Effector CD8-positive, alpha-beta T cell (primary cell): ENCODE results near the gene EMX1.

Source experiments
- DNase-seq: peaks from one replicate; lab custom pipeline; 2025; lab: John Stamatoyannopoulos, UW

EMX1 gene

DNA sequence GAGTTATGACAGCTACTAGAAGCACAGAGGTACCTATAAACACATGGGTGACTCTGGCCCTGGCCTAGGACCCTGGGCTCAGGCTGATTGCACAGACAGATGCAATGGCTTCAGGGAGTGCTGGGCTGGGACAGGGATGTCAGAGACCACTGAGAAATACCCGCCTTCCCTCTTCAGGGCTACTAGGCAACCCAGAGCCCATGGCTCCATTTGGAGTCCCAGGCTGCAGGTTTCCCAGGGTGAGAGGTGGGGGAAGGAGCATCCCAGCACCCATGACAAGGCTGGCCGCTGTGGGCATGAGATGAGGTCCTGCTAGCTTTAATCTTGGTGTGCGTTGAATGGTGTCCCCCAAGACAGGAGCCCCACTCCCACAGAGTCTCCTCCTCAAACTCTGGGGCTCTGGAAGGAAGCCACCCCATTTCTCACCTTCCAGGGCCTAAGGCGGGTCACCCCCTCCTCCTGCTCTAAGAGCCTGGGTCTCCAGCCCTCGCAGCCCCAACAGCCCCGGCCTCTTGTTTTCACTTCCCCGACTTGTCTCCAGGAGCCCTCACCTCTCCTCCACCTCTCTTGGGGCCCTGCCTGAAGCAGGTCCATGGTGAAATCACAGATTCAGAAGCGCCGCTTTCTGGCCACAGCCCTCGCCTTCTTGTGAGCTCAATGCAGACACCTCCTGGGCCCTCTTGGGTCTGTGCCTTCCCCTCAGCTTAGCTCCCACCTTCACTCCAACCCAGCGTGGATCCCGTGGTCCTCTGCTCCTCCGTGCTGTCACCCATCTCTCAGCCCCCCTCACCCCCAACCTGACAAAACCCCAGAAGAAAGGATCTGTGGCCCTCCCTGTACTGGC lies 41.4 kb downstream of the EMX1 start:
- no peak for DNase-seq

GRCh38 chr2:72959554-72959953 lies 42.2 kb downstream of the EMX1 start:
- DNase-seq: no peak

GRCh38 chr2:72959995-72960981 lies 43.0 kb downstream of the EMX1 start:
- DNase-seq: no peak

GRCh38 chr2:72961036-72961720 lies 43.9 kb downstream of the EMX1 start:
- no peak for DNase-seq

GRCh38 chr2:72961853-72962468 lies 44.6 kb downstream of the EMX1 start:
- no peak for DNase-seq

DNA sequence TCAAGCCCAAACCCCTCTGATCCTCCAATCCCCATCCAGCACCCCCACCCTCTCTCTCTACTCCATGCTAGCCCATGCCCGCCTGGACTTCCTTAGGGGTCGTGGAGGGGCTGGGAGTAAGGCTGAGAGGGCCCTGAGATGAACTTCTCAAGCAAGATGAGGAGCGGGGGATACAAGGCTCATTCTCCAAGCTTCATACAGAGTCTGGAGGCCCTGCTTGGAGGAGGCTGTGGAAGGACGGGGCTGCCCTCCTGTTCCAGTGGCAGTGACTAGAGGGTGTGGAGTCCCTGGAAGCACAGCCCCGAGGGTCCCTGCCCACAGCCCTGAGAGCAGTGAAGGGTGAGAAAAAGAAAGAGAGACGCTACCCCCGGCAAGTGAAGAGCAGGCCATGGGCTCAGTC lies 45.6 kb downstream of the EMX1 start:
- DNase-seq: no peak

GRCh38 chr2:72963423-72964145 lies 46.3 kb downstream of the EMX1 start:
- no peak for DNase-seq

DNA sequence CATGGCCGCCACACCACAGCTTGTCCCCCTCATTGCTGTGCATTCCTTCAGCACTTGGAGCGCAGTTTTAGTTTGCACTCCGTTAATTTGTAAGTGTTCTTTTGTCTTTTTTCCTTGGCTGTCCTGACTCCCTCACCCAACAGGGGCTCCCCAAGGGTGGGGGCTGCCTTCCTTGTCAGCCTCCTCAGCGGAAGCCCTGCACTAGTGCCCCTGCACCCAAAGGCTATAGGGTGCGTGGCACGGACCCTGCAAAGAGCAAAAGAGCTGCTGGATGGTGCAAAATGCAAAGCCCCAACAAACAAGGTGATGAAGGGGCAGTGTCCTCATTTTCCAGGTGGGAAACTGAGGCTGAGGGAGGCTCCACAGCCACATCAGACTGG lies 46.8 kb downstream of the EMX1 start:
- no peak for DNase-seq

- no peak for DNase-seq
Measured at GRCh38 chr2:72965016-72965415, 47.7 kb downstream of the EMX1 start.

DNA sequence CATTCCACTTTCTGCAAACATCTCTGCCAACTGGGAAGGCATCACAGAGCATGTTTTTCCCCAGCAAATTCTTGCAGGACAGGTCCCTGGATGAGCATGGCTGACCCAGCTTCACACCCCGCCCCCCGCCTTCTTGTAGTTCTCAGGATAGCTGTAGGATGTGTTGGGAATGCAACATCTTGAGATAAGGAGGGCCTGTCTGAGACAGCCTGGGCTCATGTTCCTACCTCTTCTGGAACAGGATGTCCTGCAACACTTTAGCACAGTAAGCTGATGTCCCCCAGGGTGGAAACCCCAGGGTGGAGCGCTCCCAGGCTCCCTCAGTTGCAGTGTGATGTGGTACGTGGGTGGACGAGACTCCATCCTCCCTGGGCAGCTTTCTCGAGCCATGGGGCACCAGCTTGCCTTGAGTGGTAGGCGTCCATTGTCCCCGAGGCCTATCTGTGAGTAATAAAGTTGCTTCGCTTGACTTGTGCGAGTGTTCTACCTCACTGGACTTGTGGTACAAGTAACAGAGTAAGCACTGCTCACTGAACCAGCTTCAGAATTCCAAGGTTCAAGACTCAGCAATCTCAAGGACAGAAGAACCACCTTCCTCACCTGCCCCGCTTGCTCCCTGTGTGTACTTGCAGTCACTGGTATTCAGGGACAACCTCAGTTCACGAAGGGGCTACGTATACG lies 48.6 kb downstream of the EMX1 start:
- no peak for DNase-seq

- DNase-seq: no peak
Measured at GRCh38 chr2:72968286-72968685, 51.0 kb downstream of the EMX1 start.

DNA sequence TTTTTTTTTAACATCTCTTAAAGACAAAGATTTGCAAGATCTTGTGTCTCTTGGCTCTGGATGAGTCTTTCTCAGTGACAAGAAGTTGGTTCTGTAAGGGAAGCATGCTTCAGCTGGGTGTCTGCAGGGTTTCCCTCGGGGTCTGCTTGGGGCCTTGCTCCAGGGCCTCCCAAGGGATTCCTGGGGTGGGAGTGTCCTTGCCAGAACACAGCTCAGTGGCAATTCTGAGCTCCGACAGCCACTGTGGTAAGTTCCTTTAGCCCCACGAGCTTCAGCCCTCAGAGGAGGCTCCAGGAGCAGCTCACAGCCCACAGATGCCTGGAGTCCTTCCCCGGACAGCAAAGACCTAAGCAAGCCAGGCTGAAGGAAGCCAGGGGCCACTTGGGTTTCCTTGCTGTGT lies 52.4 kb downstream of the EMX1 start:
- DNase-seq: no peak

DNA sequence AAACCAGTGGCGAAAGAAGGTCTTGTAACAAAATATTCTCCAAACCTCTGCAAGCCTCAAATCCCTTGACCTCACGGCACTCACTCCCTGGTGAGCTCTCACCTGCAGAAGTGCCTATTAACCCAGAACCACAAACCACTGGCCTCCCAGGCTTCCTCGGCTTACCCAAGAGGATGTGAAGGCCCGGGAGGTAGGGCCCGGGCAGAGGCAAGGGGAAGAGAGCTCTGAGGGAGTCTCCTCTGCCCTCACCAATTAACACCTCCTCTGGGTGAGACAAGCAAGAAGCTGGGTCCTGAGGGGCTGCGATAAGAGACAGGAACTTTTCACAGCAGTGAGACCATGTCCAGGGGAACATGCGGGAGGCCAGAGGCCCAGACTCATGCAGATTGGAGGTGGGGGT lies 53.7 kb downstream of the EMX1 start:
- DNase-seq: no peak

GRCh38 chr2:72972352-72973136 lies 55.2 kb downstream of the EMX1 start:
- DNase-seq: no peak

GRCh38 chr2:72973137-72973535 lies 55.8 kb downstream of the EMX1 start:
- DNase-seq: no peak

- no peak for DNase-seq
Measured at GRCh38 chr2:72973566-72974435, 56.5 kb downstream of the EMX1 start.

DNA sequence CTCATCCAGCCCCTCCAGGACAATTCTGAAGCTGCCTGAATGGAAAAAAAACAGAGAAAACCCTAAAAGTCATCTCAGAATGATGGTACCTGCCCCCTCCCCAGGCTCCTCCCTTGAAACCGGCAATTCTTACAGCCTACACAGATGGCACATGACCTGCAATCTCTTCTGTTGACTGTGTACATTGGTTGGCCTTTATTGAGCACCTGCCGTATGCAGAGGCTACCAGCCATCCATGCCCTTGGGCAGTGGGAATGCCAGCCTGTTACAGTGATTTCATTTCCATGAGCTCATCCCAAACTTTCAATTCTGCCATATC lies 57.1 kb downstream of the EMX1 start:
- DNase-seq: no peak

GRCh38 chr2:72975017-72975416 lies 57.7 kb downstream of the EMX1 start:
- DNase-seq: no peak

- DNase-seq: no peak
Measured at GRCh38 chr2:72979896-72980295, 62.6 kb downstream of the EMX1 start.
